Measurements from ENCODE around the gene TANC1. TPM values are rescaled to one million over a fixed set of nuclear protein-coding genes. Genes with fewer than 3 reads are reported as not detected.

TANC1 gene
- total and polyA plus RNA-seq, 2 experiments from 2014 or later: 2.8 to 9.5 TPM

DNA sequence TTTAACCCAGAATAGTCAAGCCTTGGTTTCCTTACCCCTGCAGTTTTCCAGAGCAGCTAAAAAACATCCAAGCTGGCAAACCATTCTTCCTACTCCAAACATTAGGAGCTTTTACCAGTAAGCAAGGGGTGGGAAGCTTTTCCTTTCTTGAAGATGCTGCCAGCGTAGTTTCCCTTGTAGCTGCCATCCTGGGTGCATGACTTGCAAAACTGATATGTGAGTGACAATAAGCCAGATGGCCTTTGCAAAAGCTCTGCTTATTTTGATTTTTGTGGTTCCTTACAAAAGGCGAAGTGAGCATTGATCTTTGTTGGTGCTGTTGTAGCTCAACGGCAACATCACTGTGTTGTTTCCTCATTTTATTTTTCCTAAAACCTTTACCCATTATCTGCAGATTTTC lies 179.2 kb downstream of the TANC1 start:
- TF ChIP-seq, protein P1, sequence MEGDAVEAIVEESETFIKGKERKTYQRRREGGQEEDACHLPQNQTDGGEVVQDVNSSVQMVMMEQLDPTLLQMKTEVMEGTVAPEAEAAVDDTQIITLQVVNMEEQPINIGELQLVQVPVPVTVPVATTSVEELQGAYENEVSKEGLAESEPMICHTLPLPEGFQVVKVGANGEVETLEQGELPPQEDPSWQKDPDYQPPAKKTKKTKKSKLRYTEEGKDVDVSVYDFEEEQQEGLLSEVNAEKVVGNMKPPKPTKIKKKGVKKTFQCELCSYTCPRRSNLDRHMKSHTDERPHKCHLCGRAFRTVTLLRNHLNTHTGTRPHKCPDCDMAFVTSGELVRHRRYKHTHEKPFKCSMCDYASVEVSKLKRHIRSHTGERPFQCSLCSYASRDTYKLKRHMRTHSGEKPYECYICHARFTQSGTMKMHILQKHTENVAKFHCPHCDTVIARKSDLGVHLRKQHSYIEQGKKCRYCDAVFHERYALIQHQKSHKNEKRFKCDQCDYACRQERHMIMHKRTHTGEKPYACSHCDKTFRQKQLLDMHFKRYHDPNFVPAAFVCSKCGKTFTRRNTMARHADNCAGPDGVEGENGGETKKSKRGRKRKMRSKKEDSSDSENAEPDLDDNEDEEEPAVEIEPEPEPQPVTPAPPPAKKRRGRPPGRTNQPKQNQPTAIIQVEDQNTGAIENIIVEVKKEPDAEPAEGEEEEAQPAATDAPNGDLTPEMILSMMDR (conservative IDR thresholded peaks at IDR 0.05; ENCODE audit: low read depth in 2 of 2): no peak
- TF ChIP-seq STAT1 (IDR thresholded peaks at IDR 0.05; ENCODE audit: unreplicated experiment) (no peak), POLR2AphosphoS5 (IDR thresholded peaks at IDR 0.05; ENCODE audit: low read depth) (no peak), EZH2phosphoT487 (IDR thresholded peaks at IDR 0.05; ENCODE audit: unreplicated experiment) (no peak), ZNF114 (CRISPR knock-in tag; IDR thresholded peaks at IDR 0.05) (no peak), JUNB (IDR thresholded peaks at IDR 0.05; ENCODE audit: unreplicated experiment) (no peak), NANOG (IDR thresholded peaks at IDR 0.05; ENCODE audit: borderline replicate concordance) (no peak), CREB1 (CRISPR knock-in tag; IDR thresholded peaks at IDR 0.05; ENCODE audit: low read depth) (no peak), ZNF331 (CRISPR knock-in tag; IDR thresholded peaks at IDR 0.05; ENCODE audit: low read depth) (no peak)
- TF ChIP-seq, protein P2, sequence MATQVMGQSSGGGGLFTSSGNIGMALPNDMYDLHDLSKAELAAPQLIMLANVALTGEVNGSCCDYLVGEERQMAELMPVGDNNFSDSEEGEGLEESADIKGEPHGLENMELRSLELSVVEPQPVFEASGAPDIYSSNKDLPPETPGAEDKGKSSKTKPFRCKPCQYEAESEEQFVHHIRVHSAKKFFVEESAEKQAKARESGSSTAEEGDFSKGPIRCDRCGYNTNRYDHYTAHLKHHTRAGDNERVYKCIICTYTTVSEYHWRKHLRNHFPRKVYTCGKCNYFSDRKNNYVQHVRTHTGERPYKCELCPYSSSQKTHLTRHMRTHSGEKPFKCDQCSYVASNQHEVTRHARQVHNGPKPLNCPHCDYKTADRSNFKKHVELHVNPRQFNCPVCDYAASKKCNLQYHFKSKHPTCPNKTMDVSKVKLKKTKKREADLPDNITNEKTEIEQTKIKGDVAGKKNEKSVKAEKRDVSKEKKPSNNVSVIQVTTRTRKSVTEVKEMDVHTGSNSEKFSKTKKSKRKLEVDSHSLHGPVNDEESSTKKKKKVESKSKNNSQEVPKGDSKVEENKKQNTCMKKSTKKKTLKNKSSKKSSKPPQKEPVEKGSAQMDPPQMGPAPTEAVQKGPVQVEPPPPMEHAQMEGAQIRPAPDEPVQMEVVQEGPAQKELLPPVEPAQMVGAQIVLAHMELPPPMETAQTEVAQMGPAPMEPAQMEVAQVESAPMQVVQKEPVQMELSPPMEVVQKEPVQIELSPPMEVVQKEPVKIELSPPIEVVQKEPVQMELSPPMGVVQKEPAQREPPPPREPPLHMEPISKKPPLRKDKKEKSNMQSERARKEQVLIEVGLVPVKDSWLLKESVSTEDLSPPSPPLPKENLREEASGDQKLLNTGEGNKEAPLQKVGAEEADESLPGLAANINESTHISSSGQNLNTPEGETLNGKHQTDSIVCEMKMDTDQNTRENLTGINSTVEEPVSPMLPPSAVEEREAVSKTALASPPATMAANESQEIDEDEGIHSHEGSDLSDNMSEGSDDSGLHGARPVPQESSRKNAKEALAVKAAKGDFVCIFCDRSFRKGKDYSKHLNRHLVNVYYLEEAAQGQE (IDR thresholded peaks at IDR 0.05; ENCODE audit: unreplicated experiment): no peak
- TF ChIP-seq, protein P3, sequence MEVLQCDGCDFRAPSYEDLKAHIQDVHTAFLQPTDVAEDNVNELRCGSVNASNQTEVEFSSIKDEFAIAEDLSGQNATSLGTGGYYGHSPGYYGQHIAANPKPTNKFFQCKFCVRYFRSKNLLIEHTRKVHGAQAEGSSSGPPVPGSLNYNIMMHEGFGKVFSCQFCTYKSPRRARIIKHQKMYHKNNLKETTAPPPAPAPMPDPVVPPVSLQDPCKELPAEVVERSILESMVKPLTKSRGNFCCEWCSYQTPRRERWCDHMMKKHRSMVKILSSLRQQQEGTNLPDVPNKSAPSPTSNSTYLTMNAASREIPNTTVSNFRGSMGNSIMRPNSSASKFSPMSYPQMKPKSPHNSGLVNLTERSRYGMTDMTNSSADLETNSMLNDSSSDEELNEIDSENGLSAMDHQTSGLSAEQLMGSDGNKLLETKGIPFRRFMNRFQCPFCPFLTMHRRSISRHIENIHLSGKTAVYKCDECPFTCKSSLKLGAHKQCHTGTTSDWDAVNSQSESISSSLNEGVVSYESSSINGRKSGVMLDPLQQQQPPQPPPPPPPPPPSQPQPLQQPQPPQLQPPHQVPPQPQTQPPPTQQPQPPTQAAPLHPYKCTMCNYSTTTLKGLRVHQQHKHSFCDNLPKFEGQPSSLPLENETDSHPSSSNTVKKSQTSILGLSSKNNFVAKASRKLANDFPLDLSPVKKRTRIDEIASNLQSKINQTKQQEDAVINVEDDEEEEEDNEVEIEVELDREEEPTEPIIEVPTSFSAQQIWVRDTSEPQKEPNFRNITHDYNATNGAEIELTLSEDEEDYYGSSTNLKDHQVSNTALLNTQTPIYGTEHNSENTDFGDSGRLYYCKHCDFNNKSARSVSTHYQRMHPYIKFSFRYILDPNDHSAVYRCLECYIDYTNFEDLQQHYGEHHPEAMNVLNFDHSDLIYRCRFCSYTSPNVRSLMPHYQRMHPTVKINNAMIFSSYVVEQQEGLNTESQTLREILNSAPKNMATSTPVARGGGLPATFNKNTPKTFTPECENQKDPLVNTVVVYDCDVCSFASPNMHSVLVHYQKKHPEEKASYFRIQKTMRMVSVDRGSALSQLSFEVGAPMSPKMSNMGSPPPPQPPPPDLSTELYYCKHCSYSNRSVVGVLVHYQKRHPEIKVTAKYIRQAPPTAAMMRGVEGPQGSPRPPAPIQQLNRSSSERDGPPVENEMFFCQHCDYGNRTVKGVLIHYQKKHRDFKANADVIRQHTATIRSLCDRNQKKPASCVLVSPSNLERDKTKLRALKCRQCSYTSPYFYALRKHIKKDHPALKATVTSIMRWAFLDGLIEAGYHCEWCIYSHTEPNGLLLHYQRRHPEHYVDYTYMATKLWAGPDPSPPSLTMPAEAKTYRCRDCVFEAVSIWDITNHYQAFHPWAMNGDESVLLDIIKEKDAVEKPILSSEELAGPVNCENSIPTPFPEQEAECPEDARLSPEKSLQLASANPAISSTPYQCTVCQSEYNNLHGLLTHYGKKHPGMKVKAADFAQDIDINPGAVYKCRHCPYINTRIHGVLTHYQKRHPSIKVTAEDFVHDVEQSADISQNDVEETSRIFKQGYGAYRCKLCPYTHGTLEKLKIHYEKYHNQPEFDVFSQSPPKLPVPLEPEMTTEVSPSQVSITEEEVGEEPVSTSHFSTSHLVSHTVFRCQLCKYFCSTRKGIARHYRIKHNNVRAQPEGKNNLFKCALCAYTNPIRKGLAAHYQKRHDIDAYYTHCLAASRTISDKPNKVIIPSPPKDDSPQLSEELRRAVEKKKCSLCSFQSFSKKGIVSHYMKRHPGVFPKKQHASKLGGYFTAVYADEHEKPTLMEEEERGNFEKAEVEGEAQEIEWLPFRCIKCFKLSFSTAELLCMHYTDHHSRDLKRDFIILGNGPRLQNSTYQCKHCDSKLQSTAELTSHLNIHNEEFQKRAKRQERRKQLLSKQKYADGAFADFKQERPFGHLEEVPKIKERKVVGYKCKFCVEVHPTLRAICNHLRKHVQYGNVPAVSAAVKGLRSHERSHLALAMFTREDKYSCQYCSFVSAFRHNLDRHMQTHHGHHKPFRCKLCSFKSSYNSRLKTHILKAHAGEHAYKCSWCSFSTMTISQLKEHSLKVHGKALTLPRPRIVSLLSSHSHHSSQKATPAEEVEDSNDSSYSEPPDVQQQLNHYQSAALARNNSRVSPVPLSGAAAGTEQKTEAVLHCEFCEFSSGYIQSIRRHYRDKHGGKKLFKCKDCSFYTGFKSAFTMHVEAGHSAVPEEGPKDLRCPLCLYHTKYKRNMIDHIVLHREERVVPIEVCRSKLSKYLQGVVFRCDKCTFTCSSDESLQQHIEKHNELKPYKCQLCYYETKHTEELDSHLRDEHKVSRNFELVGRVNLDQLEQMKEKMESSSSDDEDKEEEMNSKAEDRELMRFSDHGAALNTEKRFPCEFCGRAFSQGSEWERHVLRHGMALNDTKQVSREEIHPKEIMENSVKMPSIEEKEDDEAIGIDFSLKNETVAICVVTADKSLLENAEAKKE (CRISPR knock-in tag; IDR thresholded peaks at IDR 0.05): no peak
- Mint-ChIP-seq H3K27ac (no peak overlapping the region), H3K4me3 (no peak overlapping the region), H3K4me1 (peaks cover 6% of the 10 kb centered on the region; the same call in 2 of the 3 replicates), H3K27me3 (ENCODE audit: insufficient read depth, low read depth, poor library complexity) (no peaks in the 10 kb centered on the region), H3K36me3 (ENCODE audit: low read depth) (no peaks in the 10 kb centered on the region), H3K9me3 (no peaks in the 10 kb centered on the region)
- no peak overlapping the region for H3K4me2 ChIP-seq
- H3K79me2 ChIP-seq (replicated peaks; ENCODE audit: insufficient read depth): no peaks in the 10 kb centered on the region
- ATAC-seq: no peak
- no peaks in the 10 kb centered on the region for H4K20me1 ChIP-seq (replicated peaks; ENCODE audit: insufficient read depth)
- no peaks in the 10 kb centered on the region for H3K4me1 ChIP-seq (ENCODE audit: insufficient read depth)
- no peak for DNase-seq (ENCODE audit: low spot score)
- no peak overlapping the region for H3K4me3 ChIP-seq
- 0 out of 2 replicates have a peak overlapping the region, but pooled peaks have one; percentile 24 for H3K27ac ChIP-seq (ENCODE audit: low read depth)
- no peaks in the 10 kb centered on the region for H3K9me2 ChIP-seq (ENCODE audit: insufficient read depth)
- no peaks in the 10 kb centered on the region for H3K27me3 ChIP-seq (ENCODE audit: insufficient read depth)
- no peak overlapping the region for H2AFZ ChIP-seq
- H3F3A ChIP-seq (replicated peaks; ENCODE audit: low read depth): no peaks in the 10 kb centered on the region
- H3K36me3 ChIP-seq (ENCODE audit: insufficient read depth): no peaks in the 10 kb centered on the region
